HG02678 (cell line): ENCODE data around the gene TRUB1.

Experiments
- ATAC-seq: cut with Tn5 transposase; IDR thresholded peaks from one replicate; pipeline ENCODE4 v1.9.1; 2021; ENCODE audit warnings: mild to moderate bottlenecking, moderate library complexity; ENCODE audit not compliant: unreplicated experiment

TRUB1 gene

DNA sequence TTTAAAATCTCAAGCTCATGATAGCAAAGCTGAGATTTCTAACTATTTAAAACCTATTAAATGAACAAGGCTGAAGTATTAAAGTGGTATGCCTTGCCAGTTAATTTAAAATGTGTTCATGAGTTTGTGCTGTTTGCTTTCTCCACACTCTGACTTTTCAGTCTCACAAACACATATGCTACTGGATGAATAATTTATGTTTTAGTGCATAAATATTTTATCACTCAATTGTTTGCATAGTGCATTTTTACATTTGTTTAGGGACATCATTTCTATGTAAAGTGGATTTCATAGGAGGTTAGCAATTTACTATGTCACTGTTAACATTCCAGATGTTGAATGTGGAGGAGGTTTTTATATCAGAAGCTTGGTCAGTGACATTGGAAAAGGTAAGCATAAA, 36.0 kb downstream of the TRUB1 start:
- ATAC-seq, result no peak

GRCh38 chr10:114974625-114975024, 36.6 kb downstream of the TRUB1 start:
- ATAC-seq, result no peak

DNA sequence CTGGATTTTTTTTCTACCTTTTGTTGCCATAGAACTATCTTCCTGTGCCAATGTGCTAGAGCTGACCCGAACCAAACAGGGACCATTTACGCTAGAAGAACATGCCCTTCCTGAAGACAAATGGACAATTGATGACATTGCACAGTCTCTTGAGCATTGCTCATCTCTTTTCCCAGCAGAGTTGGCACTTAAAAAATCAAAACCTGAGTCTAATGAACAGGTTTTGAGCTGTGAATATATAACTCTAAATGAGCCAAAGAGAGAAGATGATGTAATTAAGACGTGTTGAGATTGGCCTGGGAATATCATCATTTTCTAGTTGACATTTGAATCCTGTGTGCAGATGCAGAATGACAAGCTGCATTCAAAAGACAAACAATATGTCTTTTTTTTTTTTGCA, 37.1 kb downstream of the TRUB1 start:
- ATAC-seq, result no peak

- no peak for ATAC-seq
Measured at GRCh38 chr10:114982989-114983388, 45.0 kb downstream of the TRUB1 start.

GRCh38 chr10:114987995-114988394, 50.0 kb downstream of the TRUB1 start:
- no peak for ATAC-seq

GRCh38 chr10:114990586-114990985, 52.6 kb downstream of the TRUB1 start:
- ATAC-seq, result no peak

DNA sequence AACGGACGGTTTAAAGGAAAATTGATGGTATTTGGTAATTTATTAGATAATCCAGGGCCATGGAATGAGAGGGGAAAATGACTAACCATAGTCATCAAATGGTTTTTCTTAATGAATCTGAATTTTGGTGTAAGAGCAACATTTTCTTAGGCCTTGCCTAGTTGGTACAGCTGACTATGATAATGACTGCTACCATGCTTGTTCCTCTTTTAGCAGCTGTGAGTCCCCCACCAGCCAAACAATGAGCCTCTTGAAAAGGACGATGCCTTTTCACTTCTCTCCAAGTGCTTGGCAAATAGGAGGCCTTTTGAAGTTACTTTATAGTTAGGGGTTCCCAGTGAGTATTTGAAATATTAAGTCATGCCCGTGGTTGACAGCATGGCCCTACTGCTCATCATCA, 53.0 kb downstream of the TRUB1 start:
- ATAC-seq, result no peak

DNA sequence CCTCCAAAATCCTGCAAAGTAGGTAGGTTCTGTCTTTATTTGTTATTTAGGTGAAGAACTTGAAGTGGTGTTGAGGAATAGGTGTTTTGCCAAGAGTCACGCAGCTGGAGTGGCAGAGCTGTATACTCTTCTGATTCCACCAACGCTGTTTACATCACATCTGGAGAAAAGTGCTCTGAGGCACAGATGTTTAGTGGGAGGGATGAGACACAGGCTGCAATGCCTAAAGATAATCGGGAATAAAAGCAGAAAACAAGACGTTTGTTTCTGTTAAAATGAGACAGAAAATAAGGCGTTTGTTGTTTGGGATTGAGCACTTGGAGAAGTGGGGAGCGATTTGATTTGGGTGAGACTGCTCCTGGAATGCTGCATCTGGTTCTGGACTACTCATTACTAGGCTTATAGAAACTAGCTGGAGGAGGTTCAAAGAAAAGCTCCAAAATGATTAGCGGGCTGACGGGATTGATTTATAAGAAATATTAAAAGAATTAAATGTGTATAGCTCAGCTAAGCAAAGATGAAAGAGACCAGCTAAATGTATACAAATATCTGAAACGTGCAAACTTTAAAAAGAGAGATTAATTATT, 54.3 kb downstream of the TRUB1 start:
- ATAC-seq, result no peak

DNA sequence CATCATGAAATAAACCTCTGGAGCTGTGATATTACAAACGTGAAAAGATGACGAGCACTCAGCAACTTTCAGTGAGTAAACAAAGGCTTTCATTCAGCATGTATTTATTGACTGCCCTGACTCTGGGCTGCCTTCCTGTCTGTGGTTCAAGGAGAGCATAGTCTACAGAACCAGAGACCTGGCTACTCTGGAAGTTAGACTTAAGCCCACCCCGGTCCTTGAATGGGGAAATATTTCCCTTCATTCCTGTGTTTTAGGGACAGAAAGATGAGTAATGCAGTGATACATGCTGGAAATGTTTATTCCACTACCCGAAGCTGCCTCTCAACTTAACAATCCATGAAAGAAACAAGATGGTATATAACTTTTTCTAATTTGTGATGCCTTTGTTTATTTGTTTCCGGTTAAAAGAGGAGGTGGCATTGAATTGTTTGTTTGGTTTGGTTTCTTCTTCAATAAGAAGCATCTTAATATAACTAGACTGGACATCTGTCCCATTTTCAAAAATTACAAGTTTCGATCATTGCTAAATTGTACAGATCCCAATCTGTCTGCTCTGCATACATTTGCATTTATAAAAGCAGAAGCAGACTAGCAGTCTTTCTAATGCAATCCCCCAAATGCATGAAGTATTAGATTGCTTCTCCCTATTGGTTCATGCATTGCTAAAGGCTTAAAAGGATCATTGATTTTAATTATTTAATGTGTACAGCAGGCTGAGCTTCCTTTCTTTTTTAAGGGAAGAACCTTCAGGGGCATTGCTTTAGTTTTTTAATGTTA, 57.7 kb downstream of the TRUB1 start:
- ATAC-seq, result no peak

GRCh38 chr10:114996542-114996941, 58.5 kb downstream of the TRUB1 start:
- no peak for ATAC-seq

DNA sequence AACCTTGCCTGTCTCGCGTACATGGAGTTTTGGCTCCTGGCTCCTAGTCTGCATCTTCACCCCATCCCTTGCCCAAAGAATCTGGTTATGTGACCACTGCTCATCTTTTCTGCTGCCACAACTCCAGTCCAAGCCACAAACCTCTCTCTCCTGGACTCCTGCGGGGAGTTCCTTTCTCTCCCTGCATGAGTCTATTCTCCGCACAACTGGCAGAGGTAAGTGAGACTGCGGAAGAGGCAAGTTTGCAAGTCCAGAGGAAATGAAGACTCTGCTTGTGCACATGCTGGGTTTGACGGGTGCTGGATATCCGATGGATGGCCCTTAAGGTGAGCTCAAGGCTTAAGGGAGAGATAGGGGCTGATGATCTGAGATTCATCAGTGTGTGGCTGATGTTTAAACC, 61.0 kb downstream of the TRUB1 start:
- no peak for ATAC-seq

GRCh38 chr10:115001506-115002381, 63.7 kb downstream of the TRUB1 start:
- ATAC-seq, result peak; percentile 72

GRCh38 chr10:115003396-115003795, 65.4 kb downstream of the TRUB1 start:
- ATAC-seq, result no peak

DNA sequence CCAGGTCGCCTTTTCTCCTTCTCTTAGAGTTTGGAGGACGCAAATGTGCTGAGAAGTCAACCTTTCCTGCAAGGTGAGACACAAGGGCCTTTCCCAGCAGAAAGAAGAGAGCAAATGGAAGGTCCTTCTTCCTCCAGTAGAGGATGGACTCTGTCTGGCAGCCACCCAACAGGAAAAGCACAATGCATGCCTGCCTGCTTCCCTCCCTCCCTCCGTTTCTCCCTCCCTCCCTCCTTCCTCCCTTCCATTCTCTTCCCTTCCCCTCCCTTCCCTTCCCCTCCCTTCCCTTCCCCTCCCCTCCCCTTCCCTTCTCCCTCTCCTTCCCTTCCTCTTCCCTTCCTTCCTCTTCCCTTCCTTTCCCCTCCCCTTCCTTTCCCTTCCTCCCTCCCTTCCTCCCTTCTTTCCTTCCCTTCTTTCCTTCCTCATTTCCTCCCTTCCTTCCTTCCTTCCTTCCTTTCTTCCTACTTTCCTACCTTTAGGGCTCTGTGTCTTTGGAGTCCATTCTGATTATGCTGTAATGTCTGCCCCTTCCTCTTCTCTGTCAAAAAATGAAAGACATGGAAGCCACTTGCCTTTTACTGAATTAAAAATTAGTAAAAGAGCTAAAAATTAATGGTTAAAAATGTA, 66.4 kb downstream of the TRUB1 start:
- ATAC-seq, result no peak

DNA sequence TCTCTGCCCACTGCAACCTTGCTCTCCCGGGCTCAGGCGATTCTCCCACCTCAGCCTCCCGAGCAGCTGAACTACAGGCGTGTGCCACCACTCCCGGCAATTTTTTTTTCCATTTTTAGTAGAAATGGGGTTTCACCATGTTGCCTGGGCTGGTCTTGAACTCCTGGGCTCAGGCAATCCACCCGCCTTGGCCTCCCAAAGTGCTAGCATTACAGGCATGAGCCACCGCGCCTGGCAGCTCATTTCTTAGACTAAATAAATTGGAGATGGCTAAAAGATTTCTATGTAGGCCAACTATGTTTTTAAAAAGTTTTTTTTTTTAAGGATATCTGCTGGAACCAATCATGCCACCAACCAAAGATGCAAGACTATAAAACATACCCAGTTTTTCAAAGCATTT, 67.8 kb downstream of the TRUB1 start:
- no peak for ATAC-seq

GRCh38 chr10:115018185-115018931, 80.4 kb downstream of the TRUB1 start:
- ATAC-seq, result no peak

GRCh38 chr10:115020449-115020848, 82.5 kb downstream of the TRUB1 start:
- no peak for ATAC-seq

DNA sequence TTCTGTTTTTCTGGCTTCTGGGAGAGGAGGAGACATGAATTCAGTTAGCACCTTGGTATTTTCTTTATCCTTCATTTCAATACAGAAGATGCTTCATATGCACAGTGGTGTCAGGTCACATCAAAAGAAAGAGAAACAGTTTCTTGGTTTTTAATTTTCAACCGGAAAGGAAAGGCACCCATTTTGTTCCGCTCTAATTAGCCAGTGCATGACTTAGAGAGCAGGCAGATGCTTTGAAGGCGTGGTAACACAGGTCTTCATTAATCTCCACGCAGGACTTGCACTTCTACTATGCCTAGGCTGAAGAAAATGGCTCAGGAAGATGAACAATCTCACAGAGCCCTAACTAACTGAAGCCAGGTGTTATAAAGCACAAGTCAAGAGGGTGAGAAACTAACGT, 84.7 kb downstream of the TRUB1 start:
- peak; percentile 51 for ATAC-seq

GRCh38 chr10:115023715-115024114, 85.7 kb downstream of the TRUB1 start:
- ATAC-seq, result no peak

GRCh38 chr10:115024371-115024770, 86.4 kb downstream of the TRUB1 start:
- ATAC-seq, result no peak
